WTC11 (cell line): ENCODE data around the gene THRSP. TPM values are rescaled to one million over a fixed set of nuclear protein-coding genes. Genes with fewer than 3 reads are reported as not detected.

Experiments
- ATAC-seq: fragments of 200-7000 bp; cut with Tn5 transposase; 2 replicates; pipeline ENCODE4 v1.10.0; 2021; ENCODE audit warnings: mild to moderate bottlenecking, moderate library complexity
- CTCF ChIA-PET: fragments of 300-600 bp; sonication (Branson Sonifier 250); formaldehyde crosslinking; loops from one replicate; lab custom pipeline; 2021; ENCODE audit warnings: antibody characterized with exemption; lab: Charles Lee
- POLR2A ChIA-PET: fragments of 350-600 bp; sonication (Branson Sonifier 250); formaldehyde crosslinking; loops from one replicate; lab custom pipeline; 2021; ENCODE audit warnings: antibody characterized with exemption; lab: Charles Lee
- DNase-seq: peaks from one replicate; pipeline ENCODE4 v3.0.0; 2021; ENCODE audit warnings: low spot score
- H3K27ac Mint-ChIP-seq: 2 replicates; pipeline ENCODE4 v1.8.0; 2021; ENCODE audit warnings: mixed read lengths
- H3K27me3 Mint-ChIP-seq: 2 replicates; pipeline ENCODE4 v1.8.0; 2021; ENCODE audit warnings: low read depth, mild to moderate bottlenecking, moderate library complexity, mixed read lengths
- H3K36me3 Mint-ChIP-seq: 2 replicates; pipeline ENCODE4 v1.8.0; 2021; ENCODE audit warnings: mixed read lengths
- H3K4me1 Mint-ChIP-seq: 2 replicates; pipeline ENCODE4 v1.8.0; 2022; ENCODE audit warnings: mixed read lengths
- H3K4me3 Mint-ChIP-seq: 2 replicates; pipeline ENCODE4 v1.8.0; 2021; ENCODE audit warnings: mild to moderate bottlenecking, moderate library complexity, mixed read lengths
- H3K9me3 Mint-ChIP-seq: 2 replicates; pipeline ENCODE4 v1.8.0; 2021; ENCODE audit warnings: mixed read lengths
- AR ChIP-seq: fragments of 250-450 bp; sonication (Bioruptor Pico); IDR thresholded peaks from 2 replicates; pipeline ENCODE4 v1.9.0; 2021; ENCODE audit warnings: mild to moderate bottlenecking
- ATF3 ChIP-seq: sonication (generic); formaldehyde crosslinking; conservative IDR thresholded peaks from 2 replicates; pipeline ENCODE4 v1.8.1; 2022; ENCODE audit warnings: mild to moderate bottlenecking, missing genetic modification reagents
- ATF6 ChIP-seq: sonication (generic); formaldehyde crosslinking; IDR thresholded peaks from 2 replicates; pipeline ENCODE4 v1.8.1; 2023; ENCODE audit warnings: mild to moderate bottlenecking, missing genetic modification reagents
- CREB1 ChIP-seq: sonication (generic); formaldehyde crosslinking; IDR thresholded peaks from 2 replicates; pipeline ENCODE4 v1.8.0; 2023; ENCODE audit warnings: mild to moderate bottlenecking, missing genetic modification reagents
- CTCF ChIP-seq: fragments of 200-600 bp; IDR thresholded peaks from 2 replicates; pipeline ENCODE4 v1.8.0; 2022; ENCODE audit warnings: antibody characterized with exemption
- ETV6 ChIP-seq: sonication (generic); formaldehyde crosslinking; IDR thresholded peaks from 2 replicates; pipeline ENCODE4 v1.8.1; 2022; ENCODE audit warnings: mild to moderate bottlenecking, missing genetic modification reagents
- FOXJ3 ChIP-seq: sonication (generic); formaldehyde crosslinking; IDR thresholded peaks from 2 replicates; pipeline ENCODE4 v1.9.0; 2021; ENCODE audit warnings: missing genetic modification reagents, mild to moderate bottlenecking, borderline replicate concordance
- GRHL2 ChIP-seq: fragments of 250-450 bp; sonication (Bioruptor Pico); IDR thresholded peaks from 2 replicates; pipeline ENCODE4 v1.8.0; 2022; ENCODE audit warnings: mild to moderate bottlenecking, moderate library complexity; ENCODE audit not compliant: insufficient replicate concordance, severe bottlenecking
- JAZF1 ChIP-seq: fragments of 250-450 bp; sonication (Bioruptor Pico); IDR thresholded peaks from 2 replicates; pipeline ENCODE4 v1.9.0; 2021; ENCODE audit warnings: moderate library complexity, mild to moderate bottlenecking, inconsistent platforms
- KAT7 ChIP-seq: sonication (generic); formaldehyde crosslinking; IDR thresholded peaks from 2 replicates; pipeline ENCODE4 v1.8.1; 2023; ENCODE audit warnings: missing genetic modification reagents, mild to moderate bottlenecking, borderline replicate concordance
- NFYB ChIP-seq: sonication (generic); formaldehyde crosslinking; conservative IDR thresholded peaks from 2 replicates; pipeline ENCODE4 v1.8.0; 2022; ENCODE audit warnings: low read depth, missing genetic modification reagents
- PRDM15 ChIP-seq: sonication (generic); formaldehyde crosslinking; IDR thresholded peaks from 2 replicates; pipeline ENCODE4 v1.8.0; 2022; ENCODE audit warnings: missing genetic modification reagents
- RELA ChIP-seq: sonication (generic); formaldehyde crosslinking; IDR thresholded peaks from 2 replicates; pipeline ENCODE4 v1.8.1; 2022; ENCODE audit warnings: missing genetic modification reagents, mild to moderate bottlenecking, borderline replicate concordance
- RORB ChIP-seq: fragments of 250-450 bp; sonication (Bioruptor Pico); IDR thresholded peaks from 2 replicates; pipeline ENCODE4 v1.9.0; 2021; ENCODE audit warnings: mild to moderate bottlenecking
- TCF7 ChIP-seq: sonication (generic); formaldehyde crosslinking; IDR thresholded peaks from 2 replicates; pipeline ENCODE4 v1.8.0; 2022; ENCODE audit warnings: mild to moderate bottlenecking, low read depth, missing genetic modification reagents, moderate library complexity
- TEAD1 ChIP-seq: sonication (generic); formaldehyde crosslinking; IDR thresholded peaks from 2 replicates; pipeline ENCODE4 v1.8.0; 2022; ENCODE audit warnings: mild to moderate bottlenecking, missing genetic modification reagents
- TP53 ChIP-seq: sonication (generic); formaldehyde crosslinking; IDR thresholded peaks from 2 replicates; pipeline ENCODE4 v1.8.1; 2023; ENCODE audit warnings: mild to moderate bottlenecking, missing genetic modification reagents
- ZMAT4 ChIP-seq: fragments of 250-450 bp; sonication (Bioruptor Pico); IDR thresholded peaks from 2 replicates; pipeline ENCODE4 v1.9.0; 2021; ENCODE audit warnings: mild to moderate bottlenecking
- ZNF416 ChIP-seq: fragments of 250-450 bp; sonication (Bioruptor Pico); IDR thresholded peaks from 2 replicates; pipeline ENCODE4 v1.9.0; 2021; ENCODE audit warnings: mild to moderate bottlenecking, inconsistent platforms
- total RNA-seq: library from RNA; stranded (reverse); gene quantifications from 3 replicates; pipeline ENCODE4 v1.2.3, GENCODE V29; 2021

The THRSP gene
- total RNA-seq, 1 experiment from 2014 or later: not detected

GRCh38 chr11:78061921-78062311 lies 1.7 kb upstream of the THRSP start:
- no peak for ATAC-seq
- Mint-ChIP-seq H3K27me3 (no peaks in the 10 kb centered on the region), H3K4me1 (no peaks in the 10 kb centered on the region), H3K27ac (no peak overlapping the region), H3K9me3 (no peaks in the 10 kb centered on the region), H3K36me3 (no peaks in the 10 kb centered on the region), H3K4me3 (no peak overlapping the region)
- POLR2A ChIA-PET: no interaction called here
- no peak for DNase-seq
- no peak for TF ChIP-seq KAT7
- no peak for TF ChIP-seq ETV6 (CRISPR knock-in tag)
- TF ChIP-seq AR (CRISPR knock-in tag): no peak
- CTCF ChIA-PET: no interaction called here

- ChIA-PET POLR2A (no interaction called here), CTCF (no interaction called here)
- DNase-seq (no peak), ATAC-seq (no peak)
- peaks cover 4% of the 10 kb centered on the region; the same call in 1 of the 2 replicates for H3K9me3 Mint-ChIP-seq
- TF ChIP-seq RELA (CRISPR knock-in tag): no peak
- TF ChIP-seq TEAD1: no peak
- TF ChIP-seq GRHL2 (CRISPR knock-in tag): no peak
- no peak for TF ChIP-seq CREB1 (CRISPR knock-in tag)
- TF ChIP-seq TCF7 (CRISPR knock-in tag): no peak
- no peaks in the 10 kb centered on the region for H3K27me3 Mint-ChIP-seq
- H3K4me1 Mint-ChIP-seq: no peaks in the 10 kb centered on the region
- peaks cover 4% of the 10 kb centered on the region for H3K36me3 Mint-ChIP-seq
- H3K27ac Mint-ChIP-seq: no peak overlapping the region
- no peak overlapping the region for H3K4me3 Mint-ChIP-seq
Observed at GRCh38 chr11:78062671-78063070, 990 bp upstream of the THRSP start.

GRCh38 chr11:78065203-78065602 lies 1.5 kb downstream of the THRSP start:
- H3K27me3 Mint-ChIP-seq: no peaks in the 10 kb centered on the region
- H3K27ac Mint-ChIP-seq: no peak overlapping the region
- H3K4me3 Mint-ChIP-seq: no peak overlapping the region
- ChIA-PET POLR2A (no interaction called here), CTCF (interaction anchor here (1.2 kb wide), 1 partner anchor 19 kb away, joined by 7 read pairs; no protein-coding TSS in a partner anchor)
- peaks cover 20% of the 10 kb centered on the region for H3K36me3 Mint-ChIP-seq
- DNase-seq: no peak
- no peak for ATAC-seq
- H3K9me3 Mint-ChIP-seq: peaks cover 6% of the 10 kb centered on the region; the same call in 1 of the 2 replicates
- TF ChIP-seq ZMAT4 (CRISPR knock-in tag) (no peak), NFYB (CRISPR knock-in tag) (no peak), JAZF1 (no peak), ZNF416 (CRISPR knock-in tag) (no peak)
- H3K4me1 Mint-ChIP-seq: no peaks in the 10 kb centered on the region

GRCh38 chr11:78066471-78066870 lies 2.8 kb downstream of the THRSP start:
- Mint-ChIP-seq H3K9me3 (peaks cover 6% of the 10 kb centered on the region; the same call in 1 of the 2 replicates), H3K4me3 (no peak overlapping the region), H3K27me3 (no peaks in the 10 kb centered on the region), H3K4me1 (no peaks in the 10 kb centered on the region), H3K36me3 (peaks cover 30% of the 10 kb centered on the region), H3K27ac (no peak overlapping the region)
- no peak for ATAC-seq
- ChIA-PET POLR2A (no interaction called here), CTCF (interaction anchor here (0.7 to 1.6 kb wide), 3 partner anchors 21 to 197 kb away, joined by 3 to 7 read pairs (median 5); partner anchors contain the start of gene INTS4)
- no peak for DNase-seq
- TF ChIP-seq RORB (no peak), FOXJ3 (CRISPR knock-in tag) (no peak), PRDM15 (CRISPR knock-in tag) (no peak), TCF7 (CRISPR knock-in tag) (no peak), ATF3 (CRISPR knock-in tag) (no peak), TP53 (no peak), ATF6 (CRISPR knock-in tag) (no peak), GRHL2 (CRISPR knock-in tag) (no peak), CTCF (no peak)
